Urinary bladder (tissue), 4 donors: ENCODE measurements around the gene ANKS4B. TPM values are rescaled to one million over a fixed set of nuclear protein-coding genes. Genes with fewer than 3 reads are reported as not detected.

Source experiments
- DNase-seq: peaks from one replicate; pipeline ENCODE4 v3.0.0-alpha.2; 2015; ENCODE audit errors: extremely low spot score
- H3K27ac ChIP-seq: one replicate; pipeline ENCODE4 v1.5.1; 2013; ENCODE audit warnings: low read depth, mild to moderate bottlenecking, moderate library complexity
- H3K36me3 ChIP-seq: one replicate; pipeline ENCODE4 v1.6.1; 2013; ENCODE audit warnings: mild to moderate bottlenecking, moderate library complexity; ENCODE audit not compliant: insufficient read depth
- H3K4me1 ChIP-seq: one replicate; pipeline ENCODE4 v1.6.1; 2013; ENCODE audit warnings: mild to moderate bottlenecking, moderate library complexity; ENCODE audit not compliant: insufficient read depth
- H3K4me3 ChIP-seq: one replicate; pipeline ENCODE4 v1.5.1; 2013; ENCODE audit warnings: low read depth, low read length
- WGBS: extraction: QIAGEN DNeasy Blood & Tissue Kit; methylation state at CpG from one replicate; pipeline ENCODE4 v1.1.7; 2013; 5-methylcytosine and 5-hydroxymethylcytosine counted together
- polyA plus RNA-seq: library from polyadenylated mRNA; stranded (reverse); fragments of 200-250 nt; gene quantifications from one replicate; pipeline ENCODE4 v1.2.3, GENCODE V29; 2013
- total RNA-seq: library from RNA; depleted of rRNA; stranded (reverse); fragments of >200 nt; gene quantifications from one replicate; pipeline ENCODE4 v1.2.3, GENCODE V29; 2014
- donor health status: healthy with polysubstance abuse.
- donor health status: healthy.

ANKS4B gene
- total and polyA plus RNA-seq, 2 donors = 0.01 to 0.05 TPM

GRCh38 chr16:21199607-21200218 lies 33.8 kb upstream of the ANKS4B start:
- Histone ChIP-seq H3K4me1 (no peaks in the 10 kb centered on the region), H3K4me3 (no peak overlapping the region), H3K27ac (no peak overlapping the region), H3K36me3 (no peaks in the 10 kb centered on the region)
- WGBS = 69% methylated on average over 5 of the region's 5 CpGs
- DNase-seq = no peak

GRCh38 chr16:21203155-21203797 lies 30.2 kb upstream of the ANKS4B start:
- Histone ChIP-seq H3K36me3 (no peaks in the 10 kb centered on the region), H3K4me3 (no peak overlapping the region), H3K27ac (no peak overlapping the region), H3K4me1 (no peaks in the 10 kb centered on the region)
- no peak for DNase-seq
- WGBS = 48% methylated on average over 7 of the region's 7 CpGs

GRCh38 chr16:21205303-21205702 lies 28.2 kb upstream of the ANKS4B start:
- Histone ChIP-seq H3K4me3 (no peak overlapping the region), H3K27ac (no peak overlapping the region), H3K36me3 (no peaks in the 10 kb centered on the region), H3K4me1 (no peaks in the 10 kb centered on the region)
- DNase-seq = no peak

GRCh38 chr16:21206550-21206949 lies 26.9 kb upstream of the ANKS4B start:
- DNase-seq = no peak
- no peak overlapping the region for H3K27ac ChIP-seq
- WGBS = 93% methylated on average over 4 of the region's 4 CpGs
- H3K4me3 ChIP-seq = no peak overlapping the region
- no peaks in the 10 kb centered on the region for H3K36me3 ChIP-seq
- no peaks in the 10 kb centered on the region for H3K4me1 ChIP-seq

GRCh38 chr16:21208446-21209230 lies 24.9 kb upstream of the ANKS4B start:
- no peak overlapping the region for H3K27ac ChIP-seq
- H3K4me1 ChIP-seq = no peaks in the 10 kb centered on the region
- DNase-seq = no peak
- no peaks in the 10 kb centered on the region for H3K36me3 ChIP-seq
- no peak overlapping the region for H3K4me3 ChIP-seq
- 67% methylated on average over 2 of the region's 2 CpGs for WGBS

GRCh38 chr16:21211486-21211885 lies 22.0 kb upstream of the ANKS4B start, which contains the start of gene ZP2:
Gene ZP2, minus strand, starts transcription at chr16:21211574. Its CDS starts 27 bp downstream, at chr16:21211547.
- H3K4me3 ChIP-seq = no peak within 1 kb of the TSS
- no peaks in the 10 kb centered on the region for H3K36me3 ChIP-seq
- no peak for DNase-seq
- WGBS = 67% methylated on average over 5 of the region's 5 CpGs
- H3K4me1 ChIP-seq = no peaks in the 10 kb centered on the region
- no peak within 1 kb of the TSS for H3K27ac ChIP-seq

- Histone ChIP-seq H3K36me3 (no peaks in the 10 kb centered on the region), H3K4me1 (no peaks in the 10 kb centered on the region), H3K4me3 (no peak overlapping the region), H3K27ac (no peak overlapping the region)
- WGBS = 69% methylated on average over 4 of the region's 4 CpGs
- no peak for DNase-seq
Observed at GRCh38 chr16:21214086-21214485, 19.4 kb upstream of the ANKS4B start.

- H3K36me3 ChIP-seq = no peaks in the 10 kb centered on the region
- 87% methylated on average over 2 of the region's 2 CpGs for WGBS
- no peak for DNase-seq
- H3K4me3 ChIP-seq = no peak overlapping the region
- H3K27ac ChIP-seq = no peak overlapping the region
- H3K4me1 ChIP-seq = no peaks in the 10 kb centered on the region
Observed at GRCh38 chr16:21217121-21217520, 16.4 kb upstream of the ANKS4B start.

- H3K27ac ChIP-seq = no peak overlapping the region
- H3K36me3 ChIP-seq = no peaks in the 10 kb centered on the region
- H3K4me1 ChIP-seq = no peaks in the 10 kb centered on the region
- 67% methylated on average over 7 of the region's 7 CpGs for WGBS
- DNase-seq = no peak
- H3K4me3 ChIP-seq = no peak overlapping the region
Observed at GRCh38 chr16:21218153-21218552, 15.3 kb upstream of the ANKS4B start.

GRCh38 chr16:21219551-21219950 lies 13.9 kb upstream of the ANKS4B start:
- no peak for DNase-seq
- WGBS = 95% methylated on average over 2 of the region's 2 CpGs

GRCh38 chr16:21222495-21223337 lies 10.8 kb upstream of the ANKS4B start:
- H3K27ac ChIP-seq = no peak overlapping the region
- DNase-seq = no peak
- no peaks in the 10 kb centered on the region for H3K36me3 ChIP-seq
- H3K4me3 ChIP-seq = no peak overlapping the region
- no peaks in the 10 kb centered on the region for H3K4me1 ChIP-seq
- 67% methylated on average over 4 of the region's 4 CpGs for WGBS

More at GRCh38 chr16:21219551-21219950, 13.9 kb upstream of the ANKS4B start:
- H3K4me1 ChIP-seq = no peaks in the 10 kb centered on the region
- H3K36me3 ChIP-seq = no peaks in the 10 kb centered on the region
- no peak overlapping the region for H3K27ac ChIP-seq
- H3K4me3 ChIP-seq = no peak overlapping the region

- Histone ChIP-seq H3K4me1 (no peaks in the 10 kb centered on the region), H3K4me3 (no peak overlapping the region), H3K27ac (no peak overlapping the region), H3K36me3 (no peaks in the 10 kb centered on the region)
- 80% methylated on average over 9 of the region's 9 CpGs for WGBS
- no peak for DNase-seq
Observed at GRCh38 chr16:21223787-21224186, 9.7 kb upstream of the ANKS4B start.

- DNase-seq = no peak
- Histone ChIP-seq H3K4me1 (no peaks in the 10 kb centered on the region), H3K4me3 (no peak overlapping the region), H3K36me3 (no peaks in the 10 kb centered on the region), H3K27ac (no peak overlapping the region)
- WGBS = 59% methylated on average over 2 of the region's 2 CpGs
Observed at GRCh38 chr16:21224800-21225199, 8.7 kb upstream of the ANKS4B start.
